SK-N-MC (cell line): Measurements from ENCODE around the gene TRAM2.

Experiments used
- EZH2 ChIP-seq: fragments of 200-600 bp; sonication (generic); IDR thresholded peaks from one replicate; pipeline ENCODE4 v1.6.1; 2017; ENCODE audit warnings: antibody characterized with exemption
- FOXP2 ChIP-seq: optimal IDR thresholded peaks from 2 replicates; pipeline ENCODE3; 2011; ENCODE audit warnings: mild to moderate bottlenecking, moderate library complexity; ENCODE audit not compliant: insufficient read depth; ENCODE audit errors: extremely low read length, control extremely low read depth
- POLR2AphosphoS5 ChIP-seq: IDR thresholded peaks from 2 replicates; pipeline ENCODE4 v1.6.1; 2012; ENCODE audit warnings: mild to moderate bottlenecking, low read depth, low read length, borderline replicate concordance

DNA sequence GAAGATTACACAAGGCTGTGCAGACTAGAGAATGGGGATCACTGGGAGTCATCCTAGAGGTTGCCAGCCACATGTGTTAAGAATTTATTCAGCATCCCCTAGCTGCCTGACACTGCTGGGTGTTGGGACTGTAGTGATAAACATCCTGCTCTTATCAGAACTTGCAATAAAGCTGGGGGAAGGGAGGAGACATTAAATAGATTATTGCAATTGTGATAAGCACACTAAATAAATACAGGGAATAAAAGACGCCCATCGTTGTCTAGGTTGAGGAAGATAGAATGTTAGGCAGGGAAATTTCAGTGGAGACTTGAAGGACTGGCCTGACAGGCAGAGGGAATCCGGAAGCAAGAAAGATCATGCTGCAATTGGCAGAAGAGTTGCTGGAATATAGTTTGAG, 33.2 kb upstream of the TRAM2 start:
- TF ChIP-seq POLR2AphosphoS5: no peak
- no peak for TF ChIP-seq EZH2
- TF ChIP-seq FOXP2: no peak
